ENCODE measurements around the gene GNB1L. TPM values are rescaled to one million over a fixed set of nuclear protein-coding genes. Genes with fewer than 3 reads are reported as not detected.

The GNB1L gene
- total and polyA plus RNA-seq, 9 of the 15 experiments (the other 6 are each of a cell fraction or from before 2014, with no cell fraction given) = 0.56 to 50.5 (median 10.2) TPM

DNA sequence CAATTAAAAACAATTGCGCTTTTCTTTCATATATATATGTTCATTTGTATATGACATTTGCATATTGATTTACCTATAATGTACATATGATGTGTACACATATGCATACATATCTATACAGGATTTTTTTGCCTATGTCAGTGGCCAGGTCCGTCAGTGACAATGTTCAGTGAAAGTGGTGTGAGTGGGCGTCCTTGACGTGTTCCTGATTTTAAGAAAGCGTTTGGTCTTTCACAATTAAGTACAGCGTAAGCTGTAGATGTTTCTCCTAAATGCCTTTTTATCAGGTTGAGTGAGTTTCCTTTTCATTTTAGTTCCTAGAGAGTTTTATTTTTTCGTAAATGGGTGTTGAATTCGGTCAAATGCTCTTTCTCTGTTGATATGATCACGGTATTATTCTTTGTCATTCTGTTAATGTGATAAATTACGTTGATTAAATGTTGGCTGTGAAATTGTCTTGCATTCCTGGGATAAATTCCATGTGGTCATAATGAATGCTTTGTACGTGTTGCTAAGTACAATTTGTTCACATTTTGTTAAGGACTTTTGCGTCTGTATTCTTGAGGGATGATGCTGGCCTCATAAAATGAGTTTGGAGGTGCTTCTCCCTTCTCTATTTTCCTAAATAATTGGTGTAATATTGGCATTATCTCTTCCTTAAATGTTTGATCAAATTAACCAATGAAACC is 10.6 kb upstream of the GNB1L start (continued):
- TF ChIP-seq FOSL1 (tag; conservative IDR thresholded peaks at IDR 0.05) (peak; percentile 33; the same call in 1 of the 2 replicates), CREM (IDR thresholded peaks at IDR 0.05; ENCODE audit: low read depth) (peak; percentile 42; the same call in 1 of the 2 replicates), ZNF395 (CRISPR knock-in tag; IDR thresholded peaks at IDR 0.05) (no peak), RHOXF2B (CRISPR knock-in tag; conservative IDR thresholded peaks at IDR 0.05) (peak; percentile 82; the same call in 1 of the 2 replicates), HMGXB4 (CRISPR knock-in tag; IDR thresholded peaks at IDR 0.05) (no peak)

GRCh38 chr22:19864538-19865106 is 9.9 kb upstream of the GNB1L start:
- no peak overlapping the region for H3K27ac ChIP-seq (ENCODE audit: extremely low read depth, low read depth, low read length)
- CTCF ChIA-PET (ENCODE audit: low intra/inter-chr PET ratio) = interaction anchor here (0.8 kb wide), 1 partner anchor 45 kb away, joined by 3 read pairs; no protein-coding TSS in a partner anchor
- peaks cover 2 to 11% of the 10 kb centered on the region in 2 experiments; a peak in 2 of 5 replicates for H3K27me3 ChIP-seq (ENCODE audit: control insufficient read depth in 2 of 2, insufficient read depth in 2 of 2, low read length in 2 of 2)
- BruUV-seq (replicated peaks) = no TSS peak
- in situ Hi-C loops (cut with MboI) (no loop called here), intact Hi-C loops (cut with micrococcal nuclease) (no loop called here)
- 17% methylated on average over 5 of the region's 5 CpGs for whole genome bisulfite sequencing (ENCODE audit: insufficient coverage, low coverage, missing lambda C conversion rate)
- no peaks in the 10 kb centered on the region for H3K36me3 ChIP-seq (ENCODE audit: control insufficient read depth, insufficient read depth, low read length)
- peak overlapping the region; percentile 21; the same call in 1 of the 2 replicates for H2AFZ ChIP-seq (ENCODE audit: low read depth, low read length)
- POLR2A ChIA-PET = interaction anchor here (0.6 to 6.0 kb wide), 14 partner anchors 10 to 325 kb away, joined by 3 to 51 read pairs (median 4); partner anchors contain the start of genes GNB1L and RTL10
- H3K9me3 ChIP-seq (replicated peaks; ENCODE audit: control insufficient read depth, insufficient read depth, low read depth, low read length) = no peaks in the 10 kb centered on the region
- DNase-seq (ENCODE audit: extremely low read depth in 1 of 4, low spot score in 3 of 4) = no peak
- no peak overlapping the region for H3K4me3 ChIP-seq
- no peaks in the 10 kb centered on the region for H3K9me1 ChIP-seq (ENCODE audit: control insufficient read depth, insufficient read depth, low read length)
- no peak for FAIRE-seq
- no peaks in the 10 kb centered on the region for H4K20me1 ChIP-seq (replicated peaks; ENCODE audit: control insufficient read depth, insufficient read depth, low read length)
- H3K9ac ChIP-seq (ENCODE audit: insufficient read depth in 1 of 2, low read depth in 2 of 2, low read length in 2 of 2) = no peak overlapping the region
- no peak overlapping the region; the same call in 1 of the 2 replicates for H3K4me2 ChIP-seq (ENCODE audit: insufficient read depth, low read length)
- peaks cover 8 to 11% of the 10 kb centered on the region in 2 experiments; a peak in 4 of 5 replicates for H3K4me1 ChIP-seq (replicated peaks in 1 of 2; ENCODE audit: control insufficient read depth in 2 of 2, insufficient read depth in 2 of 2, low read length in 2 of 2)
- no peaks in the 10 kb centered on the region for H3K79me2 ChIP-seq (ENCODE audit: control insufficient read depth, insufficient read depth, low read length)
- ATAC-seq = no peak
- TF ChIP-seq ELF2 (CRISPR knock-in tag; IDR thresholded peaks at IDR 0.05) (peak; percentile 61; the same call in 1 of the 2 replicates), CBX2 (IDR thresholded peaks at IDR 0.05; ENCODE audit: insufficient read depth, low read length, poor library complexity, severe bottlenecking) (peak; percentile 1), HDAC2 (IDR thresholded peaks at IDR 0.05) (no peak), POLR2H (tag; IDR thresholded peaks at IDR 0.05; ENCODE audit: low read depth) (no peak), SMAD4 (CRISPR knock-in tag; conservative IDR thresholded peaks at IDR 0.05) (no peak), RNF2 (IDR thresholded peaks at IDR 0.05) (peak; percentile 6; the same call in 1 of the 2 replicates), NFE2L1 (tag; IDR thresholded peaks at IDR 0.05; ENCODE audit: borderline replicate concordance, low read depth) (no peak), FOSL1 (tag; conservative IDR thresholded peaks at IDR 0.05) (peak; percentile 59; the same call in 1 of the 2 replicates), MXD1 (CRISPR knock-in tag; IDR thresholded peaks at IDR 0.05; ENCODE audit: borderline replicate concordance, poor library complexity, severe bottlenecking) (no peak), HOXB6 (CRISPR knock-in tag; IDR thresholded peaks at IDR 0.05; ENCODE audit: borderline replicate concordance) (no peak), EZH2 (IDR thresholded peaks at IDR 0.05; ENCODE audit: borderline replicate concordance, low read depth, low read length) (0 out of 2 replicates have a peak, but pooled peaks have one; percentile 91)
